NCI-H1092 (cell line): ENCODE results near the gene GALNT9.

Experiments used
- DNase-seq: peaks from one replicate; lab custom pipeline; 2025; lab: John Stamatoyannopoulos, UW

Gene GALNT9

DNA sequence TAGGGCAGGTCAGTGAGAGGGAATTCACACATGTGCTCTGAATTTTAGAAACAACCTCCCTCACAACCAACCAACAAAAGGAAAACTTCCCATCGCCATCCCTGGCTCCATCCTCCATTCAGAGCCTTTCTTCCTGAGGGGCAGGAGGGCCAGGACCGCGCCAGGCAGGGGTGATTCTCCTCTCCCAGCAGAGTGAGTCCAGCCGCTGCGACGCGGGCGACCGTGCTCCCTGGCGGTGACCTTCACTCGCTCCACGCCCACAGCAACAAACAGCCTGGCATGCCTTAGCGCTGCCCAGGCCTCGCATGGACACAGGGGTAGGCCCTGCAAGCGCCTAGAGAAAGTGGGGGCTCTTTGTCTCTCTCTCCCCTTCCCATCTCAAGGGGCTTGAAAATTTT is 3.7 kb downstream of the GALNT9 start:
- DNase-seq = no peak

- DNase-seq = no peak
Measured at GRCh38 chr12:132324841-132325732, 4.3 kb downstream of the GALNT9 start.

DNA sequence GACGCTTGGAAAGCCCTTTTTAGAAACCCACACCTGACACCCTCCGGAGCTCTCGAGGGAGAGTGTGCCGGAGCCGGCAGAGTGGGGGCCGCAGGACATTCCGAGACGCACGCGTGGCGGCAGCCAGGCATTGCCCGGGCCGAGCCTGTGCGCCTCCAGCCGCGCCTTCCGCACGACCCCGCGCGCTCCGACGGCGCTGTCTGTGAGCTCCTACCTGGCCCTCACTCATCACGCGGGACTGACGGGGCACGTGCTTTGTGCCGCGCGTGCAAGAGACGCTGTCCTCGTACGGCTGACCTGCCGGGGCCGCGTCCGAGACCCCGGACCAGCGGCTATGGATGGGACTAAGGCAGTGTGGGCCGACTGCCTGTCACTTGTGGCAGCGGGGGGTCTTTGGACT is 5.2 kb downstream of the GALNT9 start:
- DNase-seq = no peak

DNA sequence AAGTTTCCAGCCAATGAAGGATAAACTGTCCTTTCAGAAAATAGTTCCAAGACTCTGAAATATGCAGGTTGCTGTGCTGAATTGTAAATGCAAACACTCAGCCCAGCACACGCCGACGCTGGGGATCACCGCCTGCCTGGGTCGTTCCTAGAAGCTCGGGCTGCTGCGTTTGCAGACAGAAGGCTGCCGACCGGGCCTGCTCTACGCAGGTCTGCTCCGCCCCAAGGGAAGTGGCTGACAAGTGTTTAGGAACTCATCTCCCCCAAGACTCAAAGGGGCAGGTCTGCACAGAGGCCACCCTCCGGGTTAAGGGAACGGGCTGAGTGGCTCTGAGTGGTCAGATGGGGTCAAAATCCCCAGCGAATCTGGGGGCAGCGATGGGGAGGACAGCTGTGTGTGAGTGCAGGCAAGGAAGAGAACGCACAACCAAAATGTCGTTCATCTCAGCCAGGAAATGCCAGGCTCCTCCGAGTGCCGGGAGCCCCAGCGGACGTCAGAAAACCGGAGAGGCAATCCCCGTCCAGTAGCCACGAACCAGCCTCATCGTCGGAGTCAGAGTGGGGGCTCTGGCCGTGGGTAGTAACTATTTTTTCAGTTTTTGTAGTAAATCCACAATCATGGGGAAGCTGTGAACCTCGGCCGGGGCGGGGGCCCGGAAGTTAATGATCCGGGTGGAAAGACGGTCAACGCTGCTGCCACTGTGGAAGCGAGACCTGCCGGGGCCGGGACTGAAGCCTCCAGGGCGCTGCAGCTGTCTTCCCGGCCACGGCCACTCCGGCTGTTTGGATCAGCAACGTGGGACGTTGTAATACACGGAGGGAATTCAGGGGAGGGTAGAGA is 6.0 kb downstream of the GALNT9 start:
- DNase-seq = no peak

- no peak for DNase-seq
Measured at GRCh38 chr12:132322206-132323132, 6.9 kb downstream of the GALNT9 start.

DNA sequence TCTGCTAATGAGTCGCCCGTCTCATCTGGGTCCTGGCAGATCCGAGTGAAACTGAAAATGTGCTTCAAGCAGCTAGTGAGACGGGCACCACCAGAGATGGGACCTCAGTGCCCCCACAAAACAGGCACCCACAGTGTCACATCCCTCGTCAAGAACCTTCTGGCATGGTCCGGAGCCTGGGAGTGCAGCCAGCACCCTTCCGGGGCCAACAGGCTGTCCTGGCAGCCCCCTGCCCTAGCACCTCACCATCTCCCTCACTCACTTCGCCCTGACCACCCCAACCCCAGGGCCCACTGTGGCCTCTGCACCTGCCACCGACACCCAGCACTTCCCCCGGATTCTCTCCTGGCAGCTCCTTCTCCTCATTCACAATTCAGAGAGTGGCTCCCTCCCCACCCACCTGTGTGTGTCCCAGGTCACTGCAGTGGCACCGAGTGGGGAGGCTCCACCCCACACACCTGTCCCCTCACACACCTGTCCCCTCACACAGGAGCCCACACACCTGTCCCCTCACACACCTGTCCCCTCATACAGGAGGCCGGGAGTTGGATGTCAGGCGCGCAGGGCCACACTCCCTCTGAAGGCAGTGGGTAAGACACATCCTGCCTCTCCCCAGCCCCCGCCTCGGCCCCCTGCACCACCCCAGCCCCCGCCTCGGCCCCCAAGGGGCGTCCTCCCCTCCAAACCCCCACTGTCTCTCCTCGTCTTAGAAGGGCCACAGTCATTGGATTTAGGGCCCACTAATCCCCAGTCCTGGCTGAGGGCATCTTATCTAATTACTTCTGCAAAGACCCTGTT is 7.9 kb downstream of the GALNT9 start:
- no peak for DNase-seq

DNA sequence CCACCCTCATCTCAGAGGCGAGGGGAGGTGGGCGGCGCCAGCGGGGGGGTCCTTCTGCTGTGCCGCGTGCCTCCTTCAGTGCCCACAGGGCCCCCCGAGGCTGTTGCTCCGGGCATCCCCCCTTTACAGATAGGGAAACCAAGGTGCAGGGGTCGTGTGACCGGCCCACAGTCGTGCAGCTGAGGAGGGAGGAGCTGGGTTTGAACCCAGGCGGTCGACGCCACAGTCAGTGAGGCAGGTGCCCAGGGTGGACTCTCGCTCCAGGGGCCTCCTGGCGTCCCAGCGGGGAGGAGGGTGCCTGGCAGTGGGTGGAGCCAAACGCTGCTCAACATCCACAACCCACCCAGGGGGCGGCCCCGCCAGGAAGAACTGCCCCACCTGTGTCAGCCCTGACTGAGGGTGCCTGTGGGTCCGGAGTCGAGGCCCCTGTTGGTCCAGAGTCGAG is 8.6 kb downstream of the GALNT9 start:
- no peak for DNase-seq

DNA sequence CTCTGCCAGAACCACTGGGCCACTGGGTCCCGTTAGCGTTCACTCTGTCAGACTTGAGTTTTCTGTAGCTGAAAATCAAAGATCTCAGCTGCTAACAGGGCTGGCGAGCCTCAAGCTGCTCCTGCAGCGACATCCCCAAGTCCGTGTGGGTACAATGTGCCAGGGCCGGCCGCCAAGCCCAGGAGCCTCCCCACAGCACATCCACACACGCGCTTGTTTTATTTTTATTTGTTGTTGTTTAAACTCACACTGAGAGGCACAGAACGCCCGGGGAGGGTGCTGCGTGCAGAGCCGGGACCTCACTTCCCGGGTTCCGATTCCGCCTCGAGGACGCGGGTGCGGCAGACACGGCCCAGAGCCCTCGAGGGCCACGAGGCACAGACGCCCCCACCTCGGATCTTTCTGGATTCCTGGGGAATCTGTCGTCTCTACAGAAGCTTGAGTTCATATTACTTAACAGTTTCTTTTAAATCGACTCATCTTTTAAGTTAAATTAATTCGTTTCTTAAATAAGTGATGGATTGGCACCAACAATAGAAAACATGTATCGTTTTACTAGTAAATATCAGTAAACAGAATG is 9.3 kb downstream of the GALNT9 start:
- DNase-seq = no peak

GRCh38 chr12:132319359-132319950 is 9.9 kb downstream of the GALNT9 start:
- DNase-seq = no peak

GRCh38 chr12:132318618-132319033 is 10.8 kb downstream of the GALNT9 start:
- no peak for DNase-seq

DNA sequence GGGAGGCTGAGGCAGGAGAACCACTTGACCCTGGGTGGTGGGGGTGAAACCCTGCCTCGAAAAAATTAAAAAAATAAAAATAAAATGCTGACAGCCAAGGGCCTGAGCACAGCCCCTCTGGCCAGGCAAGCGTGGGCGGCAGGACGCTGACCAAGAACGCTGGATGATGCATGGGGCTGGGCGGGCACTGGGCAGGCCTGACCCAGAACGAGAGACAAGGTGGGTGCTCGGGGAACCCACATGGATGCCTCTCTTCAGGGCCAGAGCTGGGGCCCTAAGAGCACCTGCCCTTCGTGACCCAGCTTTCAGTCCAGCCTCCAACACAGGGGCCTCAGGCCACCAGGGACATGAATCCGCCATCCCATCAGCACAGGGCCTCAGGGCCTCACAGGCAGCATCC is 11.3 kb downstream of the GALNT9 start:
- no peak for DNase-seq

GRCh38 chr12:132317233-132317938 is 12.0 kb downstream of the GALNT9 start:
- DNase-seq = no peak

DNA sequence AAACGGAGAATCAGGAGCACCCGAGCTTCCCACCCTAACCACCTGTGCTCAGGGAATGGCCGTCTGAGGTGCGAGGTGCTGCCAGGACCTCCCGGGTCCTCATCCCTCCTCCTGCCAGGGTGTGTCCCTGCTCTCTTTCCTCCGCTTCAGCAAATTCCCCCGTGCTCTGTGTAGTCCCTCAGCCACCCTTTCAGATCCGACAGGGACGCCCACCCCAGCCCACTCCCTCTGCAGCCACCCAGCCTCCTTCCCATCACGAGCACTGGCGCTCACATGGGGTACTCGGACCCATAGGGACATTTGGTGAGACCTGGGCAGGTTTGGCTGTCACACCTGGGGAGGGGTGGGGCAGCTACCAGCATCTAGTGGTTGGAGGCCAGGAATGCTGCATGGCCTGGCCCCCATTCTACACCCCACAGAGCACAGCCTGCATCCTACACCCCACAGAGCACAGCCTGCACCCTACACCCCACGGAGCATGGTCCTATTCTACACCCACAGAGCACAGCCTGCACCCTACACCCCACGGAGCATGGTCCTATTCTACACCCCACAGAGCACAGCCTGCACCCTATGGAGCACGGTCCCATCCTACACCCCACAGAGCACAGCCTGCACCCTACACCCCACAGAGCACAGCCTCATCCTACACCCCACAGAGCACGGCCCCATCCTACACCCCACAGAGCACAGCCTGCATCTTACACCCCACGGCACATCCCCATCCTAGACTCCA is 12.7 kb downstream of the GALNT9 start:
- no peak for DNase-seq

- no peak for DNase-seq
Measured at GRCh38 chr12:132315951-132316350, 13.4 kb downstream of the GALNT9 start.

GRCh38 chr12:132315507-132315906 is 13.9 kb downstream of the GALNT9 start:
- DNase-seq = no peak

DNA sequence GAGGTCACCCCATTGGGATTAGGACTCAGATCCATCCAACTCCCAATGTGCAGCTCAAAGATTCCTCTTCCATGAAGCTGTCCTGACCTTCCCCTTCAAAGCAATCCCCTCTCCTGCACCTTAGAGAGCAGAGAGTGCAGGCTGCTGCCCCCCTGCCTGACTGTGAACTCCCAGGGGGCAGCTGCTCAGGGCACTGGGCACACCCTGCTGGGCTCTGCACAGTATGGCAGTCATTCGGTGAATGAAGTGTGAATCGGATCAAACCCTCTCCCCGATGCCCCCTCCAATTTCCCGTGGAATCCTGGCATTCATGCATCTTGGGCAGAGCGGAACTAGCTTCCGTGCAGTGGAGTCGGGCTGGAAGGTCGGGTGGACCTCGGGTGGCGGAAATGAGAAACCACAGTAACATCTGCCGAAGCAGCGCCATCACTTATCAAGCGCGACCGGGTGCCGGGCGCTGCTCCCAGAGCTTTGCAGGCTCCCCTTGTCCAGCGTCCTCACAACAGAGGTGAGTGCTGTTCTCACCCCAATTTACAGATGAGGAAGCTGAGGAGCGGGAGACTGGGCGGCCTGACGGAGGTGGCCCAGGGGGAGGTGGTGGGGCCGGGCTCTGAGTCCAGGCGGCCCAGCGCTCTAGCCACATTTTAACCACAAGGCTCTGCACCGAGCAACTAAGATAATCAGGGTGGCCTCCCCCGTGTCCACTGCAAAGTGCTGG is 14.7 kb downstream of the GALNT9 start:
- DNase-seq = no peak

DNA sequence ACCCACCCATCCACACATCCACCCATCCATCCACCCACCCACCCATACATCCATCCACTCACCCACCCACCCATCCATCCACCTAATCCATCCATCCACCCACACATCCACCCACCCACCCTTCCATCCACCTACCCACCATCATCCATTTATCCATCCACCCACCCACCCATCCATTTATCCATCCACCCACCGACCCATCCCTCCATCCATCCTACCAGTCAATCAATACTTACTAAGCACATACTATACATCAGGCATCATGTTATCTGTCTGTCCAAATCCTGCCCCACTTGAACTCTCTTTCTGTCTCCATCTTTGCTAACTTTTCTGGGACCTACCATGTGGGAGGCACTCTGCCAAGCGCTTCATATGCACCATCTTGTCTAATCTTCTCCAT is 15.4 kb downstream of the GALNT9 start:
- DNase-seq = no peak

GRCh38 chr12:132313182-132313581 is 16.2 kb downstream of the GALNT9 start:
- DNase-seq = no peak
